ENCODE measurements around the gene KCNC3.

Gene KCNC3

DNA sequence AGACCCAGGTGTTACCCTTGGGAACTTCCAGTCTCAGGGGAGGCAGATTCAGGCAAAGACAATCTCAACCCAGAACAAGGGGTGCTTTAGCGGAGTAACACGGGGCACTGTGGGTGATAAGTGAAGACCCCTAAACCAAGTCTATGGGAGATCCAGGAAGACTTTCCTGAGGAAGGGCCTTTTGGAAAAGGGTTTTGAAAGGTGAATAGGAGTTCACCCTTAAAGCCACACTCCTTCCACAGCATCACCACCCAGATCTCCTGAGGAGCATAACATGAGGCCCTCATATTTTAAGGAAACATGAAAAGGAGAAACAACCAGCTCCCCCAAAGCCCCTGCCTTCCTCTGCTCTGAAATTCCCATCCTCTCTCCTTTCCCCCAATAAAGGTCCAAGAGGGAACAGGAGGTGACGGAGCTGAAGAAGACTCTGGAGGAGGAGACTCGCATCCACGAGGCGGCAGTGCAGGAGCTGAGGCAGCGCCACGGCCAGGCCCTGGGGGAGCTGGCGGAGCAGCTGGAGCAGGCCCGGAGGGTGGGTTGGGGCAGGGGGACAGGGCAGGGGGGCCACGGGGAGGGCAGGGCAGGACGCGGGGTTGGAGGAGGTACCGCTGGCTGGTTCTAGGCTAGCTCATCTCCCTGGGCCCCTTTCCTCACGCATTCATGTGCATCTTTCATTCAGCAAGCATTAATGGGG, 52.7 kb downstream of the KCNC3 start:
- Histone ChIP-seq H3K4me3 (ENCODE audit: low read length) (no peak overlapping the region), H3K9me3 (ENCODE audit: insufficient read depth, low read depth, low read length) (peaks cover 74% of the 10 kb centered on the region), H3K27me3 (ENCODE audit: insufficient read depth, low read length) (no peaks in the 10 kb centered on the region), H3K9ac (ENCODE audit: low read depth, low read length) (no peak overlapping the region), H3K27ac (ENCODE audit: low read length) (no peak overlapping the region), H3K36me3 (ENCODE audit: insufficient read depth, low read depth, low read length) (no peaks in the 10 kb centered on the region), H3K4me1 (ENCODE audit: insufficient read depth, low read length) (no peaks in the 10 kb centered on the region)

DNA sequence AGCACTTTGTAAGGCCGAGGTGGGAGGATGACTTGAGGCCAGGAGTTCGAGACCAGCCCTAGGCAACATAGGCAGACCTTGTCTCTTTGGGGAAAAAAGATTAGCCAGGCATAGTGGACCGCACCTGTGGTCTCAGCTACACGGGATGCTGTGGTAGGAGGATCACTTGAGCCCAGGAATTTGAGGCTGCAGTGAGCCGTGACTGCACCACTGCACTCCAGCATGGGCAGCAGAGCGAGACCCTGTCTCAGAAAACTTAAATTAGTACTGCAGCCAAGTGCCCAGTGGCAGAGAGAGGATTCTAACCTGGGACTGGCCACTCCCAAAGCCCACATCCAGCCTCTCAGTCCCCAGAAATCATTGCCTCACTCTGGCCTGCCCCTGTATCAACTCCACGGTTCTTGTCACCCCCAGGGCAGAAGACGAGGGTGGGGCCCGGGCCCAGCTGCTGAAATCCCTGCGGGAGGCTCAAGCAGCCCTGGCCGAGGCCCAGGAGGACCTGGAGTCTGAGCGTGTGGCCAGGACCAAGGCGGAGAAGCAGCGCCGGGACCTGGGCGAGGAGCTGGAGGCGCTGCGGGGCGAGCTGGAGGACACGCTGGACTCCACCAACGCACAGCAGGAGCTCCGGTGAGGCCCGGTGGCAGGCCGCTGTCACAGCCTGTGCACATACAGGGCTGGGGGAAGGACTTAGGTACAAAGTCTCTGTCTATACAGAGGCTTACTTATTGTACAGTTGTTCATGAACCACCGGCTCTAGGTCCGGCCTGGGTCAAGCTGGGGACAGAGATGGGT, 53.4 kb downstream of the KCNC3 start:
- H3K4me1 ChIP-seq (ENCODE audit: insufficient read depth, low read length), result no peaks in the 10 kb centered on the region
- H3K27me3 ChIP-seq (ENCODE audit: insufficient read depth, low read length), result no peaks in the 10 kb centered on the region
- no peaks in the 10 kb centered on the region for H3K36me3 ChIP-seq (ENCODE audit: insufficient read depth, low read depth, low read length)
- H3K4me3 ChIP-seq (ENCODE audit: low read length), result no peak overlapping the region
- no peak overlapping the region for H3K9ac ChIP-seq (ENCODE audit: low read depth, low read length)
- peaks cover 74% of the 10 kb centered on the region for H3K9me3 ChIP-seq (ENCODE audit: insufficient read depth, low read depth, low read length)
- H3K27ac ChIP-seq (ENCODE audit: low read length), result no peak overlapping the region

DNA sequence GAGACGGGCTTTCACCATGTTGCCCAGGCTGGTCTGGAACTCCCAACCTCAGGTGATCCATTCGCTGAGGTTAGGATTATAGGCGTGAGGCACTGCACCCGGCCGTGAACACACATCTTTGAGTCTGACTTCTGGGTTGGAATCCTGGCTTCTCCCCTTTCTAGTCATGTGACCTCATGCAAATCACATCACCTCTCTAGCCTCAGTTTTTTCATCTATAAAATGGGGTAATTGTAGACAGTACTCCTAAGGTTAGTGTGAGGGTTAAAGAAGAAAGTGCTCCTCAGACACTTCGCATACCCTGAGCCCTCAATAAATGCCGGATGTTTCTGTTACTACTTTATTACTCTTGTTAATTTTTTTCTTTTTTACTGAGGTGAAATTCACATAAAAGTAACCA, 55.4 kb downstream of the KCNC3 start:
- Histone ChIP-seq H3K4me3 (ENCODE audit: low read length) (no peak overlapping the region), H3K9me3 (ENCODE audit: insufficient read depth, low read depth, low read length) (peaks cover 72% of the 10 kb centered on the region), H3K27ac (ENCODE audit: low read length) (no peak overlapping the region), H3K9ac (ENCODE audit: low read depth, low read length) (no peak overlapping the region), H3K27me3 (ENCODE audit: insufficient read depth, low read length) (no peaks in the 10 kb centered on the region), H3K4me1 (ENCODE audit: insufficient read depth, low read length) (no peaks in the 10 kb centered on the region), H3K36me3 (ENCODE audit: insufficient read depth, low read depth, low read length) (no peaks in the 10 kb centered on the region)

GRCh38 chr19:50272263-50272897, 56.8 kb downstream of the KCNC3 start:
- Histone ChIP-seq H3K9me3 (ENCODE audit: insufficient read depth, low read depth, low read length) (peaks cover 76% of the 10 kb centered on the region), H3K36me3 (ENCODE audit: insufficient read depth, low read depth, low read length) (no peaks in the 10 kb centered on the region), H3K27ac (ENCODE audit: low read length) (no peak overlapping the region), H3K27me3 (ENCODE audit: insufficient read depth, low read length) (no peaks in the 10 kb centered on the region), H3K9ac (ENCODE audit: low read depth, low read length) (no peak overlapping the region), H3K4me3 (ENCODE audit: low read length) (no peak overlapping the region), H3K4me1 (ENCODE audit: insufficient read depth, low read length) (no peaks in the 10 kb centered on the region)

- H3K4me3 ChIP-seq (ENCODE audit: low read length), result no peak overlapping the region
- no peak overlapping the region for H3K27ac ChIP-seq (ENCODE audit: low read length)
- no peaks in the 10 kb centered on the region for H3K36me3 ChIP-seq (ENCODE audit: insufficient read depth, low read depth, low read length)
- no peaks in the 10 kb centered on the region for H3K4me1 ChIP-seq (ENCODE audit: insufficient read depth, low read length)
- H3K27me3 ChIP-seq (ENCODE audit: insufficient read depth, low read length), result no peaks in the 10 kb centered on the region
- H3K9ac ChIP-seq (ENCODE audit: low read depth, low read length), result no peak overlapping the region
- H3K9me3 ChIP-seq (ENCODE audit: insufficient read depth, low read depth, low read length), result peaks cover 74% of the 10 kb centered on the region
Observed at GRCh38 chr19:50269653-50270052, 59.5 kb downstream of the KCNC3 start.

DNA sequence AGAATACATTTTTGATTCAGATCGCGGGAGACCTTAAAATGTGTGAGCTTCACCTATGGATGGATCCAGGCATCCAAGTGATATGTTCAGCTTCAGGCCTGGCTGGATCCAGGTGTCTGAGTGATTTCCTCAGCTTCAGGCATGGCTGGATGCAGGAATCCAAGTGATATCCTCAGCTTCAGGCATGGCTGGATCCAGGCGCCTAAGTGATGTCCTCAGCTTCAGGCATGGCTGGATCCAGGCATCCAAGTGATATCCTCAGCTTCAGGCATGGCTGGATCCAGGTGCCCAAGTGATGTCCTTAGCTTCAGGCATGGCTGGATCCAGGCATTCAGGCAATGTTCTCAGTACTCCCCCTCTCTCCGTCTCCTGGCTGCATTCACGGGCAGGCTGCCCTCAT, 60.7 kb downstream of the KCNC3 start:
- no peaks in the 10 kb centered on the region for H3K36me3 ChIP-seq (ENCODE audit: insufficient read depth, low read depth, low read length)
- no peak overlapping the region for H3K27ac ChIP-seq (ENCODE audit: low read length)
- no peaks in the 10 kb centered on the region for H3K4me1 ChIP-seq (ENCODE audit: insufficient read depth, low read length)
- no peaks in the 10 kb centered on the region for H3K27me3 ChIP-seq (ENCODE audit: insufficient read depth, low read length)
- H3K9me3 ChIP-seq (ENCODE audit: insufficient read depth, low read depth, low read length), result peaks cover 76% of the 10 kb centered on the region
- no peak overlapping the region for H3K4me3 ChIP-seq (ENCODE audit: low read length)
- H3K9ac ChIP-seq (ENCODE audit: low read depth, low read length), result no peak overlapping the region

GRCh38 chr19:50268041-50268440, 61.1 kb downstream of the KCNC3 start:
- H3K27ac ChIP-seq (ENCODE audit: low read length), result no peak overlapping the region

DNA sequence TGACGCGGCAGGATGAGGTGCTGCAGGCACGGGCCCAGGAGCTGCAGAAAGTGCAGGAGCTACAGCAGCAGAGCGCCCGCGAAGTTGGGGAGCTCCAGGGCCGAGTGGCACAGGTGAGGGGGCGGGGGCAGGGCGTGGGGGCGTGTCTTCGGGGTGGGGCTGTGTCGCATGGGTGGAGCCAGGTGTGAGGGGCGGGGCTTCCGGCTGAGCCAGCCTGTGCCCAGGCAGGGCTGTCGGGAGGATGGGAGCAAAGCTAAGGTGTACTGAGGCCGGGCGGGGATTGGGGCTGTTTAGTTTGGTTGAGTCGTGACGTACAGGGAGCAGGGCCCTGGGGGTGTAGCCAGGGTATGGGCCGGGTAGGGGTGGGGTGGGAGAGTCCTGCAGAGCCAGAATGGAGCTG, 62.3 kb downstream of the KCNC3 start:
- Histone ChIP-seq H3K27ac (ENCODE audit: low read length) (no peak overlapping the region), H3K4me1 (ENCODE audit: insufficient read depth, low read length) (no peaks in the 10 kb centered on the region), H3K4me3 (ENCODE audit: low read length) (no peak overlapping the region), H3K9ac (ENCODE audit: low read depth, low read length) (no peak overlapping the region), H3K36me3 (ENCODE audit: insufficient read depth, low read depth, low read length) (no peaks in the 10 kb centered on the region), H3K27me3 (ENCODE audit: insufficient read depth, low read length) (no peaks in the 10 kb centered on the region), H3K9me3 (ENCODE audit: insufficient read depth, low read depth, low read length) (peaks cover 78% of the 10 kb centered on the region)

More at GRCh38 chr19:50268041-50268440, 61.1 kb downstream of the KCNC3 start:
- Histone ChIP-seq H3K4me3 (ENCODE audit: low read length) (no peak overlapping the region), H3K36me3 (ENCODE audit: insufficient read depth, low read depth, low read length) (no peaks in the 10 kb centered on the region), H3K9ac (ENCODE audit: low read depth, low read length) (no peak overlapping the region), H3K9me3 (ENCODE audit: insufficient read depth, low read depth, low read length) (peaks cover 77% of the 10 kb centered on the region), H3K27me3 (ENCODE audit: insufficient read depth, low read length) (no peaks in the 10 kb centered on the region), H3K4me1 (ENCODE audit: insufficient read depth, low read length) (no peaks in the 10 kb centered on the region)

DNA sequence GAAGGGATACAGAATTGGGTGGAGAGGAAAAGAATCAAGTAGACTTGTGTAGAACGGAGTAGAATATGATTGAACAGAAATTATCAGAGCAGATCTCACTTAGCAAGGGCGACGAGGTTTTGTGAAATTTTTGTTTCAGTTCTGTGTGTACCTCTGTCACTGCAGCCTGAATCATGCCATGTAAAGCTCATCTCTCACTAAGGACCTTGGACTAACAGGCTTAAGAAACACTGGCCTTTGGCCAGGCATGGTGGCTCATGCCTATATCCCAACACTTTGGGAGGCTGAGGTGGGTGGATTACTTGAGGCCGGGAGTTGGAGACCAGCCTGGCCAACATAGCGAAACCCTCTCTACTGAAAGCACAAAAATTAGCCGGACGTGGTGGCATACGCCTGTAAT, 63.1 kb downstream of the KCNC3 start:
- no peaks in the 10 kb centered on the region for H3K27me3 ChIP-seq (ENCODE audit: insufficient read depth, low read length)
- H3K27ac ChIP-seq (ENCODE audit: low read length), result no peak overlapping the region
- no peaks in the 10 kb centered on the region for H3K4me1 ChIP-seq (ENCODE audit: insufficient read depth, low read length)
- H3K9ac ChIP-seq (ENCODE audit: low read depth, low read length), result no peak overlapping the region
- H3K9me3 ChIP-seq (ENCODE audit: insufficient read depth, low read depth, low read length), result peaks cover 75% of the 10 kb centered on the region
- H3K4me3 ChIP-seq (ENCODE audit: low read length), result no peak overlapping the region
- no peaks in the 10 kb centered on the region for H3K36me3 ChIP-seq (ENCODE audit: insufficient read depth, low read depth, low read length)

DNA sequence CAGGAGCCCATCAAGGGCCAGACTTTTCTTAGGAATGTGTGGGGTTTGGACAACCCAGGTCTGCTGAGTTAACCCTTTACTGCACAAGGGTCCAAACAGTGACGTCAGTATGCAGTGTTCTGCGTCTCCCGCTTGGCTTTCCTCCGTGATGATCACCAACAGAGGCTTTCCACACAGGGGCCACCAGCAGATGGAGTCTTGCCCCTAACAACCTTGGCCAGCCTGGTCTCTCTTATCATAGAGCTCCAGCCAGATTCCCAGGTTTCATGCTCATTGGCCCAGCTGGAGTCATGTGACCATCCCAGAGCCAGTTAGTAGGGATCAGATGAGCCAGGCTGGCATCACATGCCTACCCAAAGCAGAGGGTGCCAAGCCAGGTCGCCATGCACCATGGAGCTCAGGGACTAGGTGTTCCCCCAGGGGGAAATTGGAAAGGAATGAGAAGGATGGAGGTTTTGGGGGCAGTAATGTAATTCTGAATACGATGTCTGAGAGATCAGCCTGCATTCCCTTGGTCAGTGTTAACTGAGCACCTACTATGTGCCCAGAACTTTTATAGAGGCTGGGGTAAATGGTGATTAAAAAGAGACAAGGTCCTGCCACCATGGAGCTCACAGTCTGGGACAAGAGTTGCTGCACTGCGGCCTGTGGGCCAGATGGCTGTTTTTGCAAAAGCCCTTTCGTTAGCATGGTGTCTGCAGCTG, 64.5 kb downstream of the KCNC3 start:
- Histone ChIP-seq H3K4me3 (ENCODE audit: low read length) (no peak overlapping the region), H3K9me3 (ENCODE audit: insufficient read depth, low read depth, low read length) (peaks cover 77% of the 10 kb centered on the region), H3K9ac (ENCODE audit: low read depth, low read length) (no peak overlapping the region), H3K4me1 (ENCODE audit: insufficient read depth, low read length) (no peaks in the 10 kb centered on the region), H3K36me3 (ENCODE audit: insufficient read depth, low read depth, low read length) (no peaks in the 10 kb centered on the region), H3K27ac (ENCODE audit: low read length) (no peak overlapping the region), H3K27me3 (ENCODE audit: insufficient read depth, low read length) (no peaks in the 10 kb centered on the region)

DNA sequence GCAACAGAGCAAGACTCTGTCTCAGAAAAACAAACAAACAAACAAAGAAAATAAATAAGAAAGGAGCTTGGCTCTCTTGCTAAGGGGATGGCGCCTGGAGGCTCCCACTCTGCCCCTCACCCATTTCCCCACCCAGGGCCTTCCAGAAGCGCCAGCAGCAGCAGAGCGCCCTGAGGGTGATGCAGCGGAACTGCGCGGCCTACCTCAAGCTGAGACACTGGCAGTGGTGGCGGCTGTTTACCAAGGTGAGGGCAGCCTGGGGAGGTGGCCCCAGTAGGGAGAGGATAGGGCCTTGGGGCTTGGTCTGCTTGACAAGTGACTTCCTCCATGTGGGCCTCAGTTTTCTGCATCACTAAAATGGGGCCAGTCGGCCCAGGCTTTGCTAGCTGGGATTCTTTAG, 66.0 kb downstream of the KCNC3 start:
- H3K27ac ChIP-seq (ENCODE audit: low read length), result no peak overlapping the region
- no peak overlapping the region for H3K9ac ChIP-seq (ENCODE audit: low read depth, low read length)
- H3K4me1 ChIP-seq (ENCODE audit: insufficient read depth, low read length), result no peaks in the 10 kb centered on the region
- H3K9me3 ChIP-seq (ENCODE audit: insufficient read depth, low read depth, low read length), result peaks cover 75% of the 10 kb centered on the region
- no peak overlapping the region for H3K4me3 ChIP-seq (ENCODE audit: low read length)
- H3K27me3 ChIP-seq (ENCODE audit: insufficient read depth, low read length), result no peaks in the 10 kb centered on the region
- H3K36me3 ChIP-seq (ENCODE audit: insufficient read depth, low read depth, low read length), result no peaks in the 10 kb centered on the region

Data from iPS-20b (cell line).